Osteoblast (primary cell): ENCODE measurements around the gene ZBTB7B. TPM values are rescaled to one million over a fixed set of nuclear protein-coding genes. Genes with fewer than 3 reads are reported as not detected.

Experiments used
- DNase-seq: peaks from one replicate; pipeline ENCODE4 v3.0.0; 2011; ENCODE audit warnings: low spot score, mixed read lengths; ENCODE audit not compliant: insufficient read length; ENCODE audit errors: missing footprints
- H2AFZ ChIP-seq: 2 replicates; pipeline ENCODE4 v1.6.0; 2011; ENCODE audit warnings: mild to moderate bottlenecking, low read length
- H3K27ac ChIP-seq: 2 replicates; pipeline ENCODE4 v1.5.1; 2011; ENCODE audit warnings: mild to moderate bottlenecking, low read depth, low read length, moderate library complexity
- H3K27me3 ChIP-seq: 2 replicates; pipeline ENCODE4 v1.6.0; 2012; ENCODE audit warnings: mild to moderate bottlenecking, control low read depth, inconsistent platforms, low read length, moderate library complexity; ENCODE audit not compliant: insufficient read depth
- H3K36me3 ChIP-seq: 2 replicates; pipeline ENCODE4 v1.5.1; 2011; ENCODE audit warnings: mild to moderate bottlenecking, low read length, control low read depth, moderate library complexity; ENCODE audit not compliant: insufficient read depth
- H3K4me1 ChIP-seq: 2 replicates; pipeline ENCODE4 v1.5.1; 2011; ENCODE audit warnings: mild to moderate bottlenecking, low read length, control low read depth, moderate library complexity; ENCODE audit not compliant: insufficient read depth
- H3K4me2 ChIP-seq: 2 replicates; pipeline ENCODE4 v1.6.0; 2011; ENCODE audit warnings: mild to moderate bottlenecking, low read length; ENCODE audit not compliant: insufficient read depth
- H3K4me3 ChIP-seq: fragments of 200-600 bp; sonication (generic); 3 replicates; pipeline ENCODE4 v1.5.1; 2012; ENCODE audit warnings: mild to moderate bottlenecking, low read length, inconsistent platforms; ENCODE audit not compliant: insufficient read depth
- H3K79me2 ChIP-seq: 2 replicates; pipeline ENCODE4 v1.6.0; 2012; ENCODE audit warnings: mild to moderate bottlenecking, low read length, control low read depth, inconsistent platforms; ENCODE audit not compliant: insufficient read depth
- H3K9me3 ChIP-seq: 2 replicates; pipeline ENCODE4 v1.5.1; 2011; ENCODE audit warnings: low read depth, low read length, control low read depth
- H4K20me1 ChIP-seq: 2 replicates; pipeline ENCODE4 v1.6.0; 2012; ENCODE audit warnings: mild to moderate bottlenecking, low read length, control low read depth; ENCODE audit not compliant: insufficient read depth
- total RNA-seq: library from RNA; depleted of rRNA; stranded (reverse); fragments of >200 nt; gene quantifications from 2 replicates; pipeline ENCODE4 v1.2.3, GENCODE V29; 2012
- TF ChIP-seq, protein P1 (sequence below): IDR thresholded peaks from 2 replicates; pipeline ENCODE4 v1.5.1; 2011; ENCODE audit warnings: mild to moderate bottlenecking, low read depth, low read length, moderate library complexity; ENCODE audit errors: extremely low read depth

Gene ZBTB7B
- total RNA-seq, 1 donor = 23.5 TPM

GRCh38 chr1:155043793-155044192, 41.2 kb downstream of the ZBTB7B start:
- Histone ChIP-seq H3K36me3 (no peaks in the 10 kb centered on the region), H3K4me3 (no peak overlapping the region), H3K4me2 (no peak overlapping the region), H3K9me3 (no peaks in the 10 kb centered on the region), H2AFZ (no peak overlapping the region), H3K79me2 (no peaks in the 10 kb centered on the region), H3K4me1 (peaks cover 7% of the 10 kb centered on the region), H4K20me1 (no peaks in the 10 kb centered on the region), H3K27ac (no peak overlapping the region), H3K27me3 (no peaks in the 10 kb centered on the region)
- DNase-seq = no peak
- TF ChIP-seq, protein P1, sequence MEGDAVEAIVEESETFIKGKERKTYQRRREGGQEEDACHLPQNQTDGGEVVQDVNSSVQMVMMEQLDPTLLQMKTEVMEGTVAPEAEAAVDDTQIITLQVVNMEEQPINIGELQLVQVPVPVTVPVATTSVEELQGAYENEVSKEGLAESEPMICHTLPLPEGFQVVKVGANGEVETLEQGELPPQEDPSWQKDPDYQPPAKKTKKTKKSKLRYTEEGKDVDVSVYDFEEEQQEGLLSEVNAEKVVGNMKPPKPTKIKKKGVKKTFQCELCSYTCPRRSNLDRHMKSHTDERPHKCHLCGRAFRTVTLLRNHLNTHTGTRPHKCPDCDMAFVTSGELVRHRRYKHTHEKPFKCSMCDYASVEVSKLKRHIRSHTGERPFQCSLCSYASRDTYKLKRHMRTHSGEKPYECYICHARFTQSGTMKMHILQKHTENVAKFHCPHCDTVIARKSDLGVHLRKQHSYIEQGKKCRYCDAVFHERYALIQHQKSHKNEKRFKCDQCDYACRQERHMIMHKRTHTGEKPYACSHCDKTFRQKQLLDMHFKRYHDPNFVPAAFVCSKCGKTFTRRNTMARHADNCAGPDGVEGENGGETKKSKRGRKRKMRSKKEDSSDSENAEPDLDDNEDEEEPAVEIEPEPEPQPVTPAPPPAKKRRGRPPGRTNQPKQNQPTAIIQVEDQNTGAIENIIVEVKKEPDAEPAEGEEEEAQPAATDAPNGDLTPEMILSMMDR = no peak

- Histone ChIP-seq H3K27me3 (no peaks in the 10 kb centered on the region), H2AFZ (no peak overlapping the region), H3K9me3 (no peaks in the 10 kb centered on the region), H3K27ac (no peak overlapping the region), H3K4me1 (peaks cover 7% of the 10 kb centered on the region), H3K4me2 (no peak overlapping the region), H3K79me2 (no peaks in the 10 kb centered on the region), H3K4me3 (no peak overlapping the region), H4K20me1 (no peaks in the 10 kb centered on the region), H3K36me3 (no peaks in the 10 kb centered on the region)
- no peak for DNase-seq
- TF ChIP-seq, protein P1 = no peak
These were observed 41.8 kb downstream of the ZBTB7B start for GRCh38 chr1:155044365-155044764.

- peak overlapping the region; percentile 32 for H2AFZ ChIP-seq
- H4K20me1 ChIP-seq = no peaks in the 10 kb centered on the region
- H3K9me3 ChIP-seq = no peaks in the 10 kb centered on the region
- TF ChIP-seq, protein P1 = peak; percentile 87
- no peaks in the 10 kb centered on the region for H3K79me2 ChIP-seq
- DNase-seq = peak; percentile 99
- H3K4me1 ChIP-seq = peaks cover 14% of the 10 kb centered on the region
- H3K4me3 ChIP-seq = no peak overlapping the region
- no peak overlapping the region for H3K27ac ChIP-seq
- H3K27me3 ChIP-seq = no peaks in the 10 kb centered on the region
- no peak overlapping the region for H3K4me2 ChIP-seq
- H3K36me3 ChIP-seq = no peaks in the 10 kb centered on the region
These were observed 42.4 kb downstream of the ZBTB7B start for GRCh38 chr1:155044812-155045657.

DNA sequence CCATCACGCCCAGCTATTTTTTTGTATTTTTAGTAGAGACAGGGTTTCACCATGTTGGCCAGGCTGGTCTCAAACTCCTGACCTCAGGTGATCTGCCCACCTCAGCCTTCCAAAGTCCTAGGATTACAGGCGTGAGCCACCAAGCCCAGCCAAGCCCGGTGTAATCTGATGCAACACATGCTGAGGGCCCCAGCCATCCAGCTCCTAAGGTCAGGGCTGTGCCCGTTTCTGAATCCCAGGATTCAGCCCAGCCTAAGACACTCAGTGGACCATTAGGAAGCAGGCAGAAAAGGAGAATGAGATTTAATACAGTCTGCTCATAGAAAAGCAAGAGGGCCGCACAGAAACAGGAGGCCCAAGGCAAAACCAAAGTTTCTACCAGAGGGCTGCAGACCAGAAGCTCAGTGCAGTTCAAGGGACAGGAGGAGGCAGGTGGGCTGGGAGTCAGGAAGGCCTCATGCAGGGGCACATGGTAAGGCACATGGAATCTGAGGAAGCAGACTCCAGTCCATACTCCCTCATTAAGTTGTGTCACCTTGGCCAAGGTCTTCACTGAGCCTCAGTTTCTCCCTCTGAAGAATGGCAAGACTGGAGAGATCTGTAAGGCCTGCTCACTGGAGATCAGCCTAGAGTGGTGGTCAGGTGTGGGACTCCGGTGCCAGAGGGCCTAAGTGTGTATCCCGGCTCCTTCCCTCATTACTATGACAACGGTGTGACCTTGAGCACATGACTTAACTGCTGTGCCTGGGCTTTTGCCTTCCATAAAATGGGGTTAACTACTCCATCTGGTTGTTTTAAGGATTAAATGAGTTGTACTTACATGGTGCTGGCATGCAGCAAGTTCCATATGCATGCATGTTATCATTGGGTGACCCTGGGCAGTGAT, 46.1 kb downstream of the ZBTB7B start:
- Histone ChIP-seq H3K27me3 (no peaks in the 10 kb centered on the region), H3K27ac (no peak overlapping the region), H3K4me1 (peaks cover 28% of the 10 kb centered on the region), H3K9me3 (no peaks in the 10 kb centered on the region), H4K20me1 (peaks cover 5% of the 10 kb centered on the region), H2AFZ (no peak overlapping the region), H3K36me3 (no peaks in the 10 kb centered on the region), H3K4me3 (no peak overlapping the region), H3K4me2 (no peak overlapping the region), H3K79me2 (peaks cover 12% of the 10 kb centered on the region)
- TF ChIP-seq, protein P1 = no peak
- DNase-seq = no peak
